ENCODE data around the gene NAGA.
A peak's percentile ranks its signal among the peaks of the same experiment; 100 is the strongest.

NAGA gene

GRCh38 chr22:42056757-42057511, 13.7 kb downstream of the NAGA start:
- Histone ChIP-seq H3K4me3 (ENCODE audit: low read length in 2 of 2) (no peak overlapping the region), H2BK12ac (ENCODE audit: low read length) (no peak overlapping the region), H2AFZ (ENCODE audit: low read length) (no peak overlapping the region), H3K36me3 (replicated peaks in 1 of 2; ENCODE audit: control insufficient read depth in 2 of 2, insufficient read depth in 2 of 2, low read length in 2 of 2) (peaks cover 10 to 31% of the 10 kb centered on the region in 2 donors), H3K23ac (ENCODE audit: low read depth, low read length, poor library complexity) (no peak overlapping the region), H2BK120ac (ENCODE audit: low read depth, low read length) (no peak overlapping the region), H3K9ac (ENCODE audit: low read depth, low read length, poor library complexity) (no peak overlapping the region), H3K79me1 (ENCODE audit: low read depth, low read length) (no peaks in the 10 kb centered on the region), H3K4me2 (ENCODE audit: insufficient read depth, low read length, poor library complexity, severe bottlenecking) (no peak overlapping the region), H3K18ac (ENCODE audit: low read length) (no peak overlapping the region), H3K4me1 (ENCODE audit: control insufficient read depth in 2 of 2, insufficient read depth in 1 of 2, low read depth in 1 of 2, low read length in 2 of 2) (no peaks in the 10 kb centered on the region), H3K4ac (ENCODE audit: low read length) (no peak overlapping the region), H4K8ac (ENCODE audit: low read depth, low read length) (no peak overlapping the region), H3K9me3 (replicated peaks in 1 of 2; ENCODE audit: control insufficient read depth in 2 of 2, insufficient read depth in 1 of 2, low read depth in 1 of 2, low read length in 2 of 2) (peaks cover 0 to 23% of the 10 kb centered on the region in 2 donors), H2AK5ac (ENCODE audit: low read depth, low read length) (no peak overlapping the region), H3K14ac (ENCODE audit: low read length) (no peak overlapping the region), H2BK5ac (ENCODE audit: low read length) (no peak overlapping the region), H3K27me3 (ENCODE audit: control insufficient read depth in 3 of 3, insufficient read depth in 3 of 3, low read depth in 1 of 3, low read length in 3 of 3) (no peaks in the 10 kb centered on the region), H4K91ac (ENCODE audit: low read depth, low read length, poor library complexity) (no peak overlapping the region), H3K27ac (replicated peaks; ENCODE audit: low read length) (no peak overlapping the region), H2BK15ac (ENCODE audit: low read length) (no peak overlapping the region)
- DNase-seq (ENCODE audit: low spot score) = no peak
- no CpG with 5 or more reads among the region's 1 CpG for WGBS, 2 donors (ENCODE audit: extremely low coverage in 2 of 2, insufficient read length in 2 of 2, insufficient replicate concordance in 1 of 2)

DNA sequence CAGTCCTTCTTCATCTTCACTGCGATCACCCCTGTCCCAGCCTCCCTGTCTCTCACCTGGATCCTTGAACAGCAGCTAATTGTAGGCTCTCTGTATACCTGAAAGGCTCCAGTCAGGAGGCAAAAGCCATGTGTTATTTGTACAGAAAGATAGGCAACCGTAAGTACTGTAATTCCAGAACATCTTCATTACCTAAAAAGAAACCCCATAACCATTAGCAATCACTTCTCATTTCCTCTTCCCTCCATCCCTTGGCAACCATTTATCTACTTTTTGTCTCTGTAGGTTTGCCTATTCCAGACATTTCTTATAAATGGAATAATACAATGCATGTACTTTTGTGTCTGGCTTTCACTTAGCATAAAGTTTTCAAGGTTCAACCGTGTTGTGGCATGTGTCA, 17.8 kb downstream of the NAGA start:
- Histone ChIP-seq H2BK120ac (ENCODE audit: low read depth, low read length) (no peak overlapping the region), H3K27me3 (ENCODE audit: control insufficient read depth in 3 of 3, insufficient read depth in 3 of 3, low read depth in 1 of 3, low read length in 3 of 3) (no peaks in the 10 kb centered on the region), H3K9ac (ENCODE audit: low read depth, low read length, poor library complexity) (no peak overlapping the region), H4K8ac (ENCODE audit: low read depth, low read length) (no peak overlapping the region), H2AFZ (ENCODE audit: low read length) (no peak overlapping the region), H3K36me3 (replicated peaks in 1 of 2; ENCODE audit: control insufficient read depth in 2 of 2, insufficient read depth in 2 of 2, low read length in 2 of 2) (no peaks in the 10 kb centered on the region), H3K4me2 (ENCODE audit: insufficient read depth, low read length, poor library complexity, severe bottlenecking) (no peak overlapping the region), H3K4ac (ENCODE audit: low read length) (no peak overlapping the region), H2BK5ac (ENCODE audit: low read length) (no peak overlapping the region), H2BK12ac (ENCODE audit: low read length) (no peak overlapping the region), H3K23ac (ENCODE audit: low read depth, low read length, poor library complexity) (no peak overlapping the region), H3K4me1 (ENCODE audit: control insufficient read depth in 2 of 2, insufficient read depth in 1 of 2, low read depth in 1 of 2, low read length in 2 of 2) (no peaks in the 10 kb centered on the region), H3K14ac (ENCODE audit: low read length) (no peak overlapping the region), H3K79me1 (ENCODE audit: low read depth, low read length) (no peaks in the 10 kb centered on the region), H2AK5ac (ENCODE audit: low read depth, low read length) (no peak overlapping the region), H3K4me3 (ENCODE audit: low read length in 2 of 2) (no peak overlapping the region), H2BK15ac (ENCODE audit: low read length) (no peak overlapping the region), H3K27ac (replicated peaks; ENCODE audit: low read length) (no peak overlapping the region), H4K91ac (ENCODE audit: low read depth, low read length, poor library complexity) (peak overlapping the region; percentile 38), H3K18ac (ENCODE audit: low read length) (no peak overlapping the region), H3K9me3 (replicated peaks in 1 of 2; ENCODE audit: control insufficient read depth in 2 of 2, insufficient read depth in 1 of 2, low read depth in 1 of 2, low read length in 2 of 2) (peaks cover 0 to 10% of the 10 kb centered on the region in 2 donors)
- no CpG with 5 or more reads among the region's 3 CpGs for WGBS, 2 donors (ENCODE audit: extremely low coverage in 2 of 2, insufficient read length in 2 of 2, insufficient replicate concordance in 1 of 2)
- no peak for DNase-seq (ENCODE audit: low spot score)

GRCh38 chr22:42050641-42051180, 19.9 kb downstream of the NAGA start:
- H3K27me3 ChIP-seq (ENCODE audit: control insufficient read depth in 3 of 3, insufficient read depth in 3 of 3, low read depth in 1 of 3, low read length in 3 of 3) = no peaks in the 10 kb centered on the region
- no peak overlapping the region for H3K27ac ChIP-seq (replicated peaks; ENCODE audit: low read length)
- H4K8ac ChIP-seq (ENCODE audit: low read depth, low read length) = no peak overlapping the region
- H3K4me2 ChIP-seq (ENCODE audit: insufficient read depth, low read length, poor library complexity, severe bottlenecking) = no peak overlapping the region
- H3K18ac ChIP-seq (ENCODE audit: low read length) = no peak overlapping the region
- no peaks in the 10 kb centered on the region for H3K79me1 ChIP-seq (ENCODE audit: low read depth, low read length)
- no peak overlapping the region for H3K4ac ChIP-seq (ENCODE audit: low read length)
- no peak overlapping the region for H4K91ac ChIP-seq (ENCODE audit: low read depth, low read length, poor library complexity)
- H3K14ac ChIP-seq (ENCODE audit: low read length) = no peak overlapping the region
- no peak overlapping the region for H2BK15ac ChIP-seq (ENCODE audit: low read length)
- no peaks in the 10 kb centered on the region for H3K36me3 ChIP-seq (replicated peaks in 1 of 2; ENCODE audit: control insufficient read depth in 2 of 2, insufficient read depth in 2 of 2, low read length in 2 of 2)
- no peak overlapping the region for H2BK12ac ChIP-seq (ENCODE audit: low read length)
- DNase-seq (ENCODE audit: low spot score) = no peak
- H3K9ac ChIP-seq (ENCODE audit: low read depth, low read length, poor library complexity) = no peak overlapping the region
- no peak overlapping the region for H2BK5ac ChIP-seq (ENCODE audit: low read length)
- H2BK120ac ChIP-seq (ENCODE audit: low read depth, low read length) = no peak overlapping the region
- no peak overlapping the region for H3K4me3 ChIP-seq (ENCODE audit: low read length in 2 of 2)
- H3K4me1 ChIP-seq (ENCODE audit: control insufficient read depth in 2 of 2, insufficient read depth in 1 of 2, low read depth in 1 of 2, low read length in 2 of 2) = no peaks in the 10 kb centered on the region
- no peak overlapping the region for H2AK5ac ChIP-seq (ENCODE audit: low read depth, low read length)
- WGBS, 2 donors (ENCODE audit: extremely low coverage in 2 of 2, insufficient read length in 2 of 2, insufficient replicate concordance in 1 of 2) = no CpG with 5 or more reads among the region's 2 CpGs
- no peak overlapping the region for H2AFZ ChIP-seq (ENCODE audit: low read length)
- H3K9me3 ChIP-seq (replicated peaks in 1 of 2; ENCODE audit: control insufficient read depth in 2 of 2, insufficient read depth in 1 of 2, low read depth in 1 of 2, low read length in 2 of 2) = no peaks in the 10 kb centered on the region
- H3K23ac ChIP-seq (ENCODE audit: low read depth, low read length, poor library complexity) = no peak overlapping the region

GRCh38 chr22:42041784-42042183, 28.8 kb downstream of the NAGA start:
- no peak for DNase-seq (ENCODE audit: low spot score)
- no peak overlapping the region for H3K27ac ChIP-seq (replicated peaks; ENCODE audit: low read length)
- no peak overlapping the region for H2BK15ac ChIP-seq (ENCODE audit: low read length)
- no peak overlapping the region for H2AK5ac ChIP-seq (ENCODE audit: low read depth, low read length)
- no peak overlapping the region for H4K8ac ChIP-seq (ENCODE audit: low read depth, low read length)
- H3K18ac ChIP-seq (ENCODE audit: low read length) = no peak overlapping the region
- no peak overlapping the region for H3K9ac ChIP-seq (ENCODE audit: low read depth, low read length, poor library complexity)
- no peak overlapping the region for H4K91ac ChIP-seq (ENCODE audit: low read depth, low read length, poor library complexity)
- no peak overlapping the region for H2AFZ ChIP-seq (ENCODE audit: low read length)
- H3K4me2 ChIP-seq (ENCODE audit: insufficient read depth, low read length, poor library complexity, severe bottlenecking) = no peak overlapping the region
- H3K36me3 ChIP-seq (replicated peaks in 1 of 2; ENCODE audit: control insufficient read depth in 2 of 2, insufficient read depth in 2 of 2, low read length in 2 of 2) = no peaks in the 10 kb centered on the region
- H3K79me1 ChIP-seq (ENCODE audit: low read depth, low read length) = no peaks in the 10 kb centered on the region
- no peak overlapping the region for H3K4ac ChIP-seq (ENCODE audit: low read length)
- H3K4me3 ChIP-seq (ENCODE audit: low read length in 2 of 2) = no peak overlapping the region
- no peaks in the 10 kb centered on the region for H3K27me3 ChIP-seq (ENCODE audit: control insufficient read depth in 3 of 3, insufficient read depth in 3 of 3, low read depth in 1 of 3, low read length in 3 of 3)
- no peak overlapping the region for H2BK5ac ChIP-seq (ENCODE audit: low read length)
- no peak overlapping the region for H3K23ac ChIP-seq (ENCODE audit: low read depth, low read length, poor library complexity)
- no peaks in the 10 kb centered on the region for H3K4me1 ChIP-seq (ENCODE audit: control insufficient read depth in 2 of 2, insufficient read depth in 1 of 2, low read depth in 1 of 2, low read length in 2 of 2)
- H3K9me3 ChIP-seq (replicated peaks in 1 of 2; ENCODE audit: control insufficient read depth in 2 of 2, insufficient read depth in 1 of 2, low read depth in 1 of 2, low read length in 2 of 2) = peaks cover 5 to 10% of the 10 kb centered on the region in 2 donors
- no peak overlapping the region for H3K14ac ChIP-seq (ENCODE audit: low read length)
- no peak overlapping the region for H2BK12ac ChIP-seq (ENCODE audit: low read length)
- no peak overlapping the region for H2BK120ac ChIP-seq (ENCODE audit: low read depth, low read length)
